GM21526 (cell line): ENCODE data around the gene TUBB2B.
"Not testable (repeated sequence)": the region's sequence is repeated elsewhere in the genome, so short reads cannot be mapped to it uniquely, and the experiment has no call there.

ENCODE experiments used
- ATAC-seq: cut with Tn5 transposase; IDR thresholded peaks from one replicate; pipeline ENCODE4 v1.9.1; 2021; ENCODE audit warnings: moderate library complexity; ENCODE audit not compliant: unreplicated experiment, low FRiP score

TUBB2B gene

DNA sequence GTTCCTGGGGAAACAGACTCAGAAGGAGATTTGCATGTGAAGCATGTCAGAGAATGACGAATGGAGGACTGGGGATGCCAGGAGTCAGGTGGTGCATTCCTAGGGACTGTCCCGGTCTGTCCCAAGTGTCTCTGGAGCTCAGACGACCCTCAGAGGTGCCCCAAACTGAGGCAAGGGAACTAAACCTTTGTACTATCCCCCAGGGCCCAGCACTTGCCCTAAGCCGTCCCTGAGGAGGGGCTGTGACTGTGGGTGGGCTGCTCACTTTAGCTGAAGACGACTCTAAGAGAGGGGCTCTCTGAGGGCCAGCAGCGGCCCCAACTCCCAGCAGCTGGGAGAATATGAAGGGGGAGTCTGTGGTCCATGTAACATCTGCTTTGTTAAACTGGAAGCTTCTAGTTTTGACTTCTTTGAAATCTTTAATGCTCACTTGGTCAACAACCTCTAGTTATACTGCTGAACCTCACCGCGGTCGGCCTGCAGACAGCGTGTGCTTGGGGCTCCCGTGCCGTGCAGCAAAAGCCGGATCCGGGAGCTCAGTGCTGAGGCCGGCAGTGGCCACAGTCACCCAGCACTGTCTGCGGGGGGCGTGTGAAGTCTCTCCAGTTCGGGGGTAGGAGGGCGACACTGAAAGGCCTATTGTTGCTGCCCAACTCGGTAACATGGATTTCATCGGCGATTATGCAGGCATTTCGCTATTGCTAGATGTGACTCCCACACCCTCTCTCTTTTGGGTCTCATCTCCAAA, 34.2 kb downstream of the TUBB2B start:
- ATAC-seq: no peak

DNA sequence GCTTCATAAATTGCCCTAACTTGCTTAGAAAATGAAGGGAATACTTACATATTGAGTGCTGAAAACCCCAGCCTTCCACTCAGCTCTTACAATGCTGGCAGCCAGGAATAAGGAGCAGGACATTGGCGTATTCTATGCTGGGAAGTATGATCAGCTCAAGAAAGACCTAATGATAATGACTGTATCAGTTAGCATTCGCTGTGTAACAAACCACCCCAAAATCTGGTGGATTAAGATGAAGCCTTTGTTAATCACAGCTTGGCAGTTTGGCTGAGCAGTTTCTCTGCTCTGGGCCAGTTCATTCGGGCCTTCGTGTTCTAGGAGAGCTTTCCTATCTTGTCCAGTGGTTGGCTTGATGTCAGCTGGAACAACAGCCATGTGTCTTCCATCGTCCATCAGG, 36.7 kb downstream of the TUBB2B start:
- ATAC-seq: no peak

DNA sequence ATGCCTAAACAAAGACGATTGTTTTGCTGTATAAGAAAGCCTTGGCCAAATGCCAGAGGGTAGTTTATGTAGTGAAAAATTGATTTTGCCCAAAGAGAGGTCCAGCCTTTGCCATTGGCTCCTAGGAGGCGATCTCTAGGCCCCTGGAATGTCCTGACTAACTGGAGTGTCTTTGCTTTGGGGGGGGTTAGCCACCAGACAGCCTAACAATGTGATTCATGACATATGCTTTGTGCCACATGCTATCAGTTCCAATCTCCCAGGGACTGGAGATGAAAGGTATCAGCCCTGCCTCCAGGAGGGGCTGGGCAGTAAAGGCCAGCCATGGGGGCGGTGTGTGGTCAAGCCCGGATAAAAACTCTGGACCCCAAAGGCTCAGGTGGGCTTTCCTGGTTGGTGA, 37.4 kb downstream of the TUBB2B start:
- ATAC-seq: no peak

DNA sequence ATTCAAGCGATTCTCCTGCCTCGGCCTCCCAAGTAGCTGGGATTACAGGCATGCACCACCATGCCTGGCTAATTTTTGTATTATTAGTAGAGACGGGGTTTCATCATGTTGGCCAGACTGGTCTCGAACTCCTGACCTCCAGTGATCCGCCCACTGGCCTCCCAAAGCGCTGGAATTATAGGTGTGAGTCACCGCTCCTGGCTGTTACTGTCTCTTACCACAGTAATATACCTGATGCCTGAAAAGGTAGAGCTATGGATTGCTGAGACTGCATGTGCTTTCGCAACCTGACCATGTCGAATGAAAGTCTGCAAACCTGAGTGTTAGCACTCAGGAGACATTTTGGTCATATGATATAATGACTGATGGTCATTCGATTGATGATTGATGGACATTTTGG, 38.3 kb downstream of the TUBB2B start:
- ATAC-seq: not testable (repeated sequence)

DNA sequence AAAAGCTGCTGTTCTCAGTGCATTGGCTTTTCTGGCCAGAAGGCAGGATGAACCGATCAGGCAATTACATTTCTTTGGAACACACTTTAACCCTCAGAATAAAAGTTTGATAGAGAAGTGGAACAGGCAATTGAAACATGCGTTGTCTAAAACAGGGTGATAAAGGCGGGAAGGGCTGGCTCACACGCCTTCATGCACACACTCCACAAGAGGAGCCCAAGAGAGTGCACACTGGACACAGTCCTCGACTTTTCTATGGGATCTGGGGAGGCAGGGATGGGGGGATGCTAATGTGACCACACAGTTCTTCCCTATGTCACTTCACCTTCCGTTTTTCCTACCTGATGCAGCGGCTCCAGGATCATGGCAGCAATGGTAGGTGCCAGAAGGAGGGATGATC, 39.2 kb downstream of the TUBB2B start:
- no peak for ATAC-seq

DNA sequence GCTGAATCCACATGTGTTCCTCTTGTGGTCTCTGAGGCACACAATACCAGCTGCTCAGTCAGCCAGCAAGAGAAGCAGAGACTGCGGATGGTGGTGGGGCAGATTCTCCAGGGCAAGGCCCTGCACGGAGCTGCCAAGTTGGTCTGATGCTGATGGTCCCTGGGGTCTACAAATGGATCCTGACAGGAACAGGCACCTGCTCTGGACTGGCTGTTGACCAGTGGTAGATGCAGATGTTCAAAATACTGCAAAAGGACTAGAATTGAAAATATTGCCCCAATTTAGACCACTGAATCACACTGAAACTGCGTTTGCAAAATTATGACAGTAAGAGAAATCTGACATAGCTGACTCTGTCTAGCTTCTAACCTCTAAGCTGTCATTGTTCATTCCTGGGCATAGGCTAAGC, 40.5 kb downstream of the TUBB2B start:
- no peak for ATAC-seq

DNA sequence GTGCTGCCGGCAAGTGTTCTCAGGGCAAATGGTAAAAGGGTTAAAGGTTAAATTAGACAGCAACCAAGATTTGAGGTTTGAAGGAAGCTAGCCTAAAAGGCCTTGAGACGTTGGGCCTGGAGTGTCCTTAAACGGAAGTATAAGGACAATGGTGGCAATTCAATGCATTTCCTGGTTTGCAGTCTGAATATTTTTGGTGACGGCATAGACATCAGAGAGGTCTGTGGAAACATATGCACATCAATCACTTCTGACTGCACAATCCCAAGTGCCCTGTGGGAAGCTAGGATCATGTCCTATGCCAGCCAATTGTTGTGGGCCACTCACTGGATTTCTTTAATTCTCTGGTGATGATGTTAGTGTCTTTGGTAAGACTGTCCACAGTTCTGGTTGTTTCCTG, 44.4 kb downstream of the TUBB2B start:
- no peak for ATAC-seq

DNA sequence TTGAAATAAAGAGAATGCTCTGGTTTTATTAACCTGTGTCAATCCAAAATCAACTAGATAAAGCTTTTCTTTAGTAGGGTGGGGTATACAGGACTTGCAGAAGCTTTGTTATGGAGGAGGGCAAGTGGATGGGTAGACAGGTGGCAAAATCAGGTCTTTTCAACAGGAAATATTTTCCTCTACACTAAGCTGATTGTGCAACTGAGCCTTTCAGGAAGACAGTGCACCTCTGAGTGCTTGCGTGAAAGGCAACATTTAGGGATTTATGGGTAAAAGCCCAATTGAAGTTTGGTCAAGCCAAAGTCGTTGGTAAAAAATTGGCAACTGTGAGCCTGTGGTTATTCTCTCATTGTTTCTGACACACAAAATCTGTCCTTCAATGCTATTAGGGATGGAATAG, 46.3 kb downstream of the TUBB2B start:
- ATAC-seq: no peak

DNA sequence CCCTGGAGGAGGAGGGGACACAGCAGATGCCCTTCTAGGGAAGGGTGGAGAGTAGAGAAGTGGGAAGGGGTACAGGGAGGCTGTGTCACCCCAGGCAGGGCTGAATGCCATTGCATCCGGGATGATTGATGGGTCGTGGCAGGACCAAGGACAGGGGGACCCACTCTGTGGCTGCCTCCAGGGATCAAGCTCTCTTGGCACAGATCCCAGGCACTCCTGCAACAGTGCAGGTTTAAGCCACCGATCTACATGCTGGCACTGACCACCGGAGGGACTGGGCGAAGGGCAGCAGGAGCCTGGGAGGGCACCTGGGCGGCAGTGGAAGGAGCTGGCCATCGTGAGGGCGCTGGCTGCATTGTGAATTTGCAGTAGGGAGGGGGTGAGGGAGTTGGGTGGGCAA, 47.5 kb downstream of the TUBB2B start:
- not testable (repeated sequence) for ATAC-seq

DNA sequence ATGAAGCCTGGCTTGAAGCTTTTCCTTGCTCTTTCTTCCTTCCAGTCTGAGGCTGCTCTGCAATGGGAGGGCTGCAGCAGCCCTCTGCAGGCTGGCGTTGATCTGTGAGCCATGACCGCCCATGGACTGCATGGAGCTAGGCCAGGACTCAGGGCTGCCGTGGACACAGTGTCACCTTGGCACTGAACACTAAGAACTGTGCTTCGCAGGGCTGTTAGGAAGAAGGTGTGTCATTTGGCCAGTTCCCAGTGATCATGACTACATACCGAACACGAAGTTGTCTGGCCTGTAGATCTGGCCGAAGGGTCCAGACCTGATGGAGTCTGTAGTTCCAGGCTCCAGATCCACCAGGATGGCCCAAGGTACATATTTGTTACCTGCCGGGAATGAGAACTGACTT, 48.8 kb downstream of the TUBB2B start:
- not testable (repeated sequence) for ATAC-seq

DNA sequence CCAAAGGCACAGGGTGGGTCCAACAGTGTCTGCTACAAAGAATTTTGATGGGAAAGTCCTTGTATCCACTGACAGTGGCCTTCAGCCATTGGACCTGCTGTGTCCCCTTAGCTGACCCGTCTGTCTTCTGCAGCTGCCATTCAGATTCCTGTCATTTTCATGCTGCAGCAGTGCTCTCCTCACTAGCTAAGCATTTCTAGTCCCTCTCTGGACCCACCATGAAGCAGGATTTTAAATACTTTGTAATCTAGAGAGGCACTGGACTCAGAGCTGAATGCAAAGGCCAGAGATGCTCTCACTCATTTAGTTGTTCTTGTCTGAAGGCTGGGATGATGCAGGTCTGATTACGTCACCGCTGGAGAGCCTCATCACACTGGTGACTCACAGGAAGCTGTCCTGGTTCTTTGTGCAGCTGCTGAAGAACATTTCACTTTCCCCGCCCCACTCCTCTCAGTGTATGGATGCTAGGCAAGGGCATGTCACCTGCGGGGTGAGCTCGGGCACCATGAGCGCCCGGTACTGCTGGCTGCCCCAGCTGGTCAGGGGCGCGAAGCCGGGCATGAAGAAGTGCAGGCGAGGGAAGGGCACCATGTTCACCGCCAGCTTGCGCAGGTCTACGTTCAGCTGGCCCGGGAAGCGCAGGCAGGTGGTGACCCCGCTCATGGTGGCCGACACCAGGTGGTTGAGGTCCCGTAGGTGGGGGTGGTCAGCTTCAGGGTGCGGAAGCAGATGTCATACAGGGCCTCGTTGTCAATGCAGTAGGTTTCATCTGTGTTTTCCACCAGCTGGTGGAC, 50.7 kb downstream of the TUBB2B start:
- ATAC-seq: no peak

DNA sequence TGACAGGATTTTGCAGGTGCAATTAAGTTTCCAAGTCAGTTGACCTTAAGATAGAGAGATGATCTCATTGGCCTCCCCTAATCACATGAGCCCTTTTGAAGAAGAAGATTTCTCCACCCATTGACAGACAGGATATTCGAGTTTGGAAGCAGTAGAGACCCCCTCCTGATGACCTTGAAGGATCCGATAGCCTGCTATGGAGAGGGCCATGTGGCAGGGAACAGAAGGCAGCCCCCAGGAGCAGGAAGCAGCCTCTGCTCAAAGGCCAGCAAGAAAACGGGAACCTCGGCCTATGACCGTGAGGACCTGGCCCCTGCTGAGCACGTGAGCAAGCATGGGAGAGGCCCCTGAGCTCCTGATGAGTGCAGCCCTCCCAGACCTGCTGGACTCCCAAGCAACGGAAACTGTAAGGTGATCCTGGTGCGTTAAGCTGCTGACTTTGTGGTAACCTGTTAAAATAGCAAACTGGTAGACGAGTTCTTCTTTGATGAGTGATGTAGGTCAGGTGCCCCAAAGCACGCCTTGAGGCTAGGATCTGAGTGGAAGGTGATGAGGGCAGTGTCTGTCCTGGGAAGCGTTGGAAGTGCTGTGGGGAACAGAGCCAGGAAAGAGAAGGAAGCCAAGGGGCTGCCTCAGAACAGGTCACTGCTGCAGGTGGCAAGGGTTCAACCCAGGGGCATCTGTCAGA, 51.6 kb downstream of the TUBB2B start:
- no peak for ATAC-seq
